Esophagus muscularis mucosa (tissue), 4 donors: Measurements from ENCODE around the gene SETD7. TPM values are rescaled to one million over a fixed set of nuclear protein-coding genes. Genes with fewer than 3 reads are reported as not detected.

ENCODE experiments used
- DNase-seq: peaks from one replicate; pipeline ENCODE4 v3.0.0-alpha.2; 2017; ENCODE audit errors: extremely low spot score
- H3K27ac ChIP-seq, 4 donors: fragments of 200-600 bp; sonication (generic); replicated peaks in 1 of 4; 1 replicate in 3 of 4; 2 replicates in 1 of 4; pipeline ENCODE4 v1.5.1; 2016 to 2019; ENCODE audit warnings: mild to moderate bottlenecking in 1 of 4
- H3K27me3 ChIP-seq, 4 donors: fragments of 200-600 bp; sonication (generic); one replicate each; pipeline versions ENCODE4 v1.5.1 to v1.6.0; 2016 to 2019
- H3K36me3 ChIP-seq, 4 donors: fragments of 200-600 bp; sonication (generic); one replicate each; pipeline ENCODE4 v1.5.1; 2016 to 2019
- H3K4me1 ChIP-seq, 4 donors: fragments of 200-600 bp; sonication (generic); one replicate each; pipeline ENCODE4 v1.5.1; 2016 to 2019
- H3K4me3 ChIP-seq, 4 donors: fragments of 200-600 bp; sonication (generic); 1 replicate in 2 of 4; 2 replicates in 2 of 4; pipeline ENCODE4 v1.5.1; 2016 to 2019; ENCODE audit warnings: mild to moderate bottlenecking in 4 of 4, moderate library complexity in 1 of 4
- H3K9me3 ChIP-seq, 4 donors: fragments of 200-600 bp; sonication (generic); 1 replicate in 3 of 4; 2 replicates in 1 of 4; pipeline ENCODE4 v1.5.1; 2016 to 2019
- CTCF ChIP-seq, 3 experiments: fragments of 200-600 bp in 2 of 3; fragments of 450-650 bp in 1 of 3; sonication (generic) in 2 of 3; IDR thresholded peaks; one replicate each; pipeline ENCODE4 v1.5.1; 2017 to 2019; ENCODE audit warnings: antibody characterized with exemption in 3 of 3, mild to moderate bottlenecking in 2 of 3, moderate library complexity in 1 of 3
- EP300 ChIP-seq: sonication (generic); formaldehyde crosslinking; IDR thresholded peaks from one replicate; pipeline ENCODE4 v1.6.1; 2017; ENCODE audit warnings: antibody characterized with exemption
- POLR2A ChIP-seq: fragments of 450-650 bp; IDR thresholded peaks from one replicate; pipeline ENCODE4 v1.6.1; 2017; ENCODE audit warnings: antibody characterized with exemption, moderate library complexity, mild to moderate bottlenecking, low read depth
- POLR2AphosphoS5 ChIP-seq, 2 donors: sonication (generic); formaldehyde crosslinking; IDR thresholded peaks; one replicate each; pipeline ENCODE4 v1.6.1; 2017; ENCODE audit warnings: antibody characterized with exemption in 2 of 2
- WGBS: methylation state at CpG from one replicate; pipeline ENCODE4 v1.1.5; 2018; 5-methylcytosine and 5-hydroxymethylcytosine counted together
- intact Hi-C: fragments of 100-400 bp; cut with DNase I; formaldehyde crosslinking; loops from one replicate; pipeline ENCODE4 v1.15.1; 2023
- total RNA-seq, 4 donors: library from RNA; depleted of rRNA; stranded (reverse); fragments of >200 nt; gene quantifications; one replicate each; pipeline versions ENCODE4 v1.1.0 to v1.2.1, GENCODE V29; 2016

SETD7 gene
- total RNA-seq, 4 donors from 2014 or later, result 54.4 to 96.0 (median 63.9) TPM

GRCh38 chr4:139600662-139601061, 44.6 kb upstream of the SETD7 start:
- no peaks in the 10 kb centered on the region for H3K9me3 ChIP-seq
- H3K4me1 ChIP-seq, result no peaks in the 10 kb centered on the region
- H3K27me3 ChIP-seq, result no peaks in the 10 kb centered on the region
- TF ChIP-seq CTCF (IDR thresholded peaks at IDR 0.05) (no peak), POLR2A (no peak), POLR2AphosphoS5 (IDR thresholded peaks at IDR 0.05) (no peak)
- WGBS, result 92% methylated on average over 4 of the region's 4 CpGs
- no peak for DNase-seq
- H3K4me3 ChIP-seq, result no peak overlapping the region
- no peak overlapping the region for H3K27ac ChIP-seq
- intact Hi-C loops, result loop anchor here (5.0 kb wide), 1 partner anchor 52 kb away; no protein-coding TSS in a partner anchor
- no peaks in the 10 kb centered on the region for H3K36me3 ChIP-seq

GRCh38 chr4:139599594-139600374, 43.8 kb upstream of the SETD7 start:
- H3K9me3 ChIP-seq, result no peaks in the 10 kb centered on the region
- DNase-seq, result no peak
- TF ChIP-seq EP300, result no peak
- TF ChIP-seq POLR2A, result no peak
- TF ChIP-seq CTCF (IDR thresholded peaks at IDR 0.05), result no peak
- no peak for TF ChIP-seq POLR2AphosphoS5 (IDR thresholded peaks at IDR 0.05)
- WGBS, result 84% methylated on average over 6 of the region's 6 CpGs
- no peak overlapping the region for H3K27ac ChIP-seq
- no peaks in the 10 kb centered on the region for H3K4me1 ChIP-seq
- no peak overlapping the region for H3K4me3 ChIP-seq
- H3K36me3 ChIP-seq, result no peaks in the 10 kb centered on the region
- intact Hi-C loops, result loop anchor here (5.0 kb wide), 1 partner anchor 53 kb away; no protein-coding TSS in a partner anchor
- H3K27me3 ChIP-seq, result no peaks in the 10 kb centered on the region

GRCh38 chr4:139599076-139599475, 43.1 kb upstream of the SETD7 start:
- no peaks in the 10 kb centered on the region for H3K9me3 ChIP-seq
- H3K4me1 ChIP-seq, result no peaks in the 10 kb centered on the region
- TF ChIP-seq EP300 (no peak), POLR2A (no peak), CTCF (IDR thresholded peaks at IDR 0.05) (no peak), POLR2AphosphoS5 (IDR thresholded peaks at IDR 0.05) (no peak)
- no peak overlapping the region for H3K4me3 ChIP-seq
- intact Hi-C loops, result no loop called here
- DNase-seq, result no peak
- no peak overlapping the region for H3K27ac ChIP-seq
- WGBS, result 100% methylated on average over 2 of the region's 3 CpGs
- no peaks in the 10 kb centered on the region for H3K27me3 ChIP-seq
- no peaks in the 10 kb centered on the region for H3K36me3 ChIP-seq

- TF ChIP-seq CTCF (IDR thresholded peaks at IDR 0.05) (no peak), POLR2A (no peak), EP300 (no peak), POLR2AphosphoS5 (IDR thresholded peaks at IDR 0.05) (no peak)
- WGBS, result 75% methylated on average over 4 of the region's 4 CpGs
- Histone ChIP-seq H3K27me3 (no peaks in the 10 kb centered on the region), H3K4me1 (no peaks in the 10 kb centered on the region), H3K4me3 (no peak overlapping the region), H3K9me3 (no peaks in the 10 kb centered on the region), H3K36me3 (no peaks in the 10 kb centered on the region), H3K27ac (no peak overlapping the region)
- DNase-seq, result no peak
- intact Hi-C loops, result no loop called here
Observed at GRCh38 chr4:139596684-139597279, 40.8 kb upstream of the SETD7 start.
